ENCODE measurements around the gene ECHDC1.
"Not testable (repeated sequence)": the region's sequence is repeated elsewhere in the genome, so short reads cannot be mapped to it uniquely, and the experiment has no call there.

Gene ECHDC1

GRCh38 chr6:127340171-127340570 lies 3.2 kb downstream of the ECHDC1 start:
- Histone ChIP-seq H3K9ac (ENCODE audit: low read depth, low read length) (no peak overlapping the region), H3K4me3 (ENCODE audit: low read length) (no peak overlapping the region), H3K36me3 (ENCODE audit: insufficient read depth, low read depth, low read length) (no peaks in the 10 kb centered on the region), H3K9me3 (ENCODE audit: insufficient read depth, low read depth, low read length) (no peaks in the 10 kb centered on the region), H3K4me1 (ENCODE audit: insufficient read depth, low read length) (peaks cover 14% of the 10 kb centered on the region), H3K27me3 (ENCODE audit: insufficient read depth, low read length) (peaks cover 19% of the 10 kb centered on the region; the same call in 1 of the 2 replicates), H3K27ac (ENCODE audit: low read length) (no peak overlapping the region)

- peaks cover 13% of the 10 kb centered on the region; the same call in 1 of the 2 replicates for H3K27me3 ChIP-seq (ENCODE audit: insufficient read depth, low read length)
- no peaks in the 10 kb centered on the region for H3K9me3 ChIP-seq (ENCODE audit: insufficient read depth, low read depth, low read length)
- H3K4me1 ChIP-seq (ENCODE audit: insufficient read depth, low read length) = peaks cover 9% of the 10 kb centered on the region
- no peak overlapping the region for H3K9ac ChIP-seq (ENCODE audit: low read depth, low read length)
- no peaks in the 10 kb centered on the region for H3K36me3 ChIP-seq (ENCODE audit: insufficient read depth, low read depth, low read length)
- H3K27ac ChIP-seq (ENCODE audit: low read length) = no peak overlapping the region
- no peak overlapping the region for H3K4me3 ChIP-seq (ENCODE audit: low read length)
Observed at GRCh38 chr6:127338936-127339335, 4.5 kb downstream of the ECHDC1 start.

GRCh38 chr6:127332383-127332961 lies 10.9 kb downstream of the ECHDC1 start:
- Histone ChIP-seq H3K4me1 (ENCODE audit: insufficient read depth, low read length) (peaks cover 6% of the 10 kb centered on the region; the same call in 1 of the 2 replicates), H3K4me3 (ENCODE audit: low read length) (no peak overlapping the region), H3K9ac (ENCODE audit: low read depth, low read length) (no peak overlapping the region), H3K27me3 (ENCODE audit: insufficient read depth, low read length) (no peaks in the 10 kb centered on the region), H3K36me3 (ENCODE audit: insufficient read depth, low read depth, low read length) (peaks cover 5% of the 10 kb centered on the region; the same call in 1 of the 2 replicates), H3K9me3 (ENCODE audit: insufficient read depth, low read depth, low read length) (no peaks in the 10 kb centered on the region), H3K27ac (ENCODE audit: low read length) (no peak overlapping the region)

GRCh38 chr6:127331256-127331655 lies 12.2 kb downstream of the ECHDC1 start:
- H3K4me1 ChIP-seq (ENCODE audit: insufficient read depth, low read length); H3K27me3 ChIP-seq (ENCODE audit: insufficient read depth, low read length); H3K4me3 ChIP-seq (ENCODE audit: low read length); H3K9ac ChIP-seq (ENCODE audit: low read depth, low read length); H3K27ac ChIP-seq (ENCODE audit: low read length); H3K9me3 ChIP-seq (ENCODE audit: insufficient read depth, low read depth, low read length): not testable (repeated sequence)
- peaks cover 12% of the 10 kb centered on the region; the same call in 1 of the 2 replicates for H3K36me3 ChIP-seq (ENCODE audit: insufficient read depth, low read depth, low read length)

GRCh38 chr6:127328043-127328609 lies 15.3 kb downstream of the ECHDC1 start:
- H3K36me3 ChIP-seq (ENCODE audit: insufficient read depth, low read depth, low read length) = peaks cover 22% of the 10 kb centered on the region; the same call in 1 of the 2 replicates
- no peaks in the 10 kb centered on the region for H3K27me3 ChIP-seq (ENCODE audit: insufficient read depth, low read length)
- H3K4me1 ChIP-seq (ENCODE audit: insufficient read depth, low read length) = peaks cover 6% of the 10 kb centered on the region; the same call in 1 of the 2 replicates
- H3K9ac ChIP-seq (ENCODE audit: low read depth, low read length) = no peak overlapping the region
- H3K9me3 ChIP-seq (ENCODE audit: insufficient read depth, low read depth, low read length) = no peaks in the 10 kb centered on the region
- H3K4me3 ChIP-seq (ENCODE audit: low read length) = no peak overlapping the region
- no peak overlapping the region for H3K27ac ChIP-seq (ENCODE audit: low read length)

GRCh38 chr6:127319686-127320085 lies 23.7 kb downstream of the ECHDC1 start:
- H3K4me3 ChIP-seq (ENCODE audit: low read length) = no peak overlapping the region
- H3K27ac ChIP-seq (ENCODE audit: low read length) = no peak overlapping the region
- no peaks in the 10 kb centered on the region for H3K27me3 ChIP-seq (ENCODE audit: insufficient read depth, low read length)
- H3K9ac ChIP-seq (ENCODE audit: low read depth, low read length) = no peak overlapping the region
- H3K4me1 ChIP-seq (ENCODE audit: insufficient read depth, low read length) = no peaks in the 10 kb centered on the region
- H3K36me3 ChIP-seq (ENCODE audit: insufficient read depth, low read depth, low read length) = 0 out of 2 replicates have a peak, but pooled peaks cover 4% of the 10 kb centered on the region
- no peaks in the 10 kb centered on the region for H3K9me3 ChIP-seq (ENCODE audit: insufficient read depth, low read depth, low read length)

- Histone ChIP-seq H3K36me3 (ENCODE audit: insufficient read depth, low read depth, low read length) (peaks cover 9% of the 10 kb centered on the region; the same call in 1 of the 2 replicates), H3K27me3 (ENCODE audit: insufficient read depth, low read length) (no peaks in the 10 kb centered on the region), H3K4me3 (ENCODE audit: low read length) (no peak overlapping the region), H3K27ac (ENCODE audit: low read length) (no peak overlapping the region), H3K4me1 (ENCODE audit: insufficient read depth, low read length) (no peaks in the 10 kb centered on the region), H3K9me3 (ENCODE audit: insufficient read depth, low read depth, low read length) (no peaks in the 10 kb centered on the region), H3K9ac (ENCODE audit: low read depth, low read length) (no peak overlapping the region)
Observed at GRCh38 chr6:127317388-127318128, 25.9 kb downstream of the ECHDC1 start.

- Histone ChIP-seq H3K4me3 (ENCODE audit: low read length) (no peak overlapping the region), H3K27me3 (ENCODE audit: insufficient read depth, low read length) (no peaks in the 10 kb centered on the region), H3K9me3 (ENCODE audit: insufficient read depth, low read depth, low read length) (no peaks in the 10 kb centered on the region), H3K4me1 (ENCODE audit: insufficient read depth, low read length) (no peaks in the 10 kb centered on the region), H3K27ac (ENCODE audit: low read length) (no peak overlapping the region), H3K9ac (ENCODE audit: low read depth, low read length) (no peak overlapping the region), H3K36me3 (ENCODE audit: insufficient read depth, low read depth, low read length) (no peaks in the 10 kb centered on the region)
Observed at GRCh38 chr6:127305741-127306140, 37.7 kb downstream of the ECHDC1 start.

- Histone ChIP-seq H3K9me3 (ENCODE audit: insufficient read depth, low read depth, low read length) (no peaks in the 10 kb centered on the region), H3K4me1 (ENCODE audit: insufficient read depth, low read length) (no peaks in the 10 kb centered on the region), H3K9ac (ENCODE audit: low read depth, low read length) (no peak overlapping the region), H3K27ac (ENCODE audit: low read length) (no peak overlapping the region), H3K36me3 (ENCODE audit: insufficient read depth, low read depth, low read length) (no peaks in the 10 kb centered on the region), H3K4me3 (ENCODE audit: low read length) (no peak overlapping the region), H3K27me3 (ENCODE audit: insufficient read depth, low read length) (no peaks in the 10 kb centered on the region)
Observed at GRCh38 chr6:127303917-127304316, 39.5 kb downstream of the ECHDC1 start.

GRCh38 chr6:127302728-127303660 lies 40.4 kb downstream of the ECHDC1 start:
- Histone ChIP-seq H3K4me3 (ENCODE audit: low read length) (no peak overlapping the region), H3K27ac (ENCODE audit: low read length) (no peak overlapping the region), H3K9ac (ENCODE audit: low read depth, low read length) (no peak overlapping the region), H3K36me3 (ENCODE audit: insufficient read depth, low read depth, low read length) (no peaks in the 10 kb centered on the region; the same call in 1 of the 2 replicates), H3K27me3 (ENCODE audit: insufficient read depth, low read length) (no peaks in the 10 kb centered on the region), H3K4me1 (ENCODE audit: insufficient read depth, low read length) (no peaks in the 10 kb centered on the region), H3K9me3 (ENCODE audit: insufficient read depth, low read depth, low read length) (no peaks in the 10 kb centered on the region)

- Histone ChIP-seq H3K27ac (ENCODE audit: low read length) (no peak overlapping the region), H3K9me3 (ENCODE audit: insufficient read depth, low read depth, low read length) (no peaks in the 10 kb centered on the region), H3K9ac (ENCODE audit: low read depth, low read length) (no peak overlapping the region), H3K4me1 (ENCODE audit: insufficient read depth, low read length) (0 out of 2 replicates have a peak, but pooled peaks cover 3% of the 10 kb centered on the region), H3K27me3 (ENCODE audit: insufficient read depth, low read length) (no peaks in the 10 kb centered on the region), H3K4me3 (ENCODE audit: low read length) (no peak overlapping the region), H3K36me3 (ENCODE audit: insufficient read depth, low read depth, low read length) (no peaks in the 10 kb centered on the region; the same call in 1 of the 2 replicates)
Observed at GRCh38 chr6:127301199-127301700, 42.2 kb downstream of the ECHDC1 start.
